ENCODE measurements around the gene TSC22D1.

GRCh38 chr13:44516771-44517170 lies 59.4 kb downstream of the TSC22D1 start:
- TF ChIP-seq CTCF (IDR thresholded peaks at IDR 0.05 in 4 of 5, conservative IDR thresholded peaks at IDR 0.05 in 1 of 5) (no peak), POLR2A (IDR thresholded peaks at IDR 0.05) (no peak)

Measured in gastrocnemius medialis (tissue), 4 donors.